K562 (cell line): ENCODE results near the gene NACAD. TPM values are rescaled to one million over a fixed set of nuclear protein-coding genes. Genes with fewer than 3 reads are reported as not detected.

ENCODE experiments used
- CBX8 ChIP-seq: fragments of 200-600 bp; sonication (generic); IDR thresholded peaks from 2 replicates; pipeline ENCODE4 v1.6.1; 2012; ENCODE audit warnings: borderline replicate concordance, mixed run types, low read depth, mild to moderate bottlenecking, moderate library complexity, mixed read lengths, low read length, control low read depth, inconsistent platforms; ENCODE audit not compliant: poor library complexity, severe bottlenecking; ENCODE audit errors: extremely low read depth
- ELF4 ChIP-seq: fragments of 450-650 bp; formaldehyde crosslinking; IDR thresholded peaks from 2 replicates; pipeline ENCODE4 v1.4.0; 2022; ENCODE audit warnings: missing genetic modification characterization
- IFI16 ChIP-seq: fragments of 250-450 bp; sonication (Bioruptor Pico); IDR thresholded peaks from 2 replicates; pipeline ENCODE4 v2.1.2; 2022; ENCODE audit warnings: mild to moderate bottlenecking, inconsistent platforms
- MED1 ChIP-seq: sonication (generic); formaldehyde crosslinking; IDR thresholded peaks from 2 replicates; pipeline ENCODE4 v1.8.1; 2023; ENCODE audit warnings: missing genetic modification reagents, borderline replicate concordance
- MTA1 ChIP-seq: fragments of 450-650 bp; IDR thresholded peaks from 2 replicates; pipeline ENCODE4 v1.6.1; 2017; ENCODE audit warnings: borderline replicate concordance
- RBM39 ChIP-seq: fragments of 200-400 bp; formaldehyde crosslinking; optimal IDR thresholded peaks from 2 replicates; pipeline ENCODE3; 2018; ENCODE audit warnings: low read depth, low read length
- THAP12 ChIP-seq: fragments of 250-450 bp; sonication (Bioruptor Pico); IDR thresholded peaks from 2 replicates; pipeline ENCODE4 v1.9.0; 2021; ENCODE audit warnings: mild to moderate bottlenecking, inconsistent platforms
- ZBTB33 ChIP-seq: sonication (generic); formaldehyde crosslinking; IDR thresholded peaks from 2 replicates; pipeline ENCODE4 v1.8.1; 2023; ENCODE audit warnings: mild to moderate bottlenecking, missing genetic modification reagents
- ZBTB40 ChIP-seq, 2 experiments: fragments of 450-650 bp in 1 of 2; sonication (generic) in 1 of 2; formaldehyde crosslinking in 1 of 2; IDR thresholded peaks; 2 replicates each; pipeline versions ENCODE4 v1.7.1 to v1.9.0; 2016 to 2022; ENCODE audit warnings: inconsistent platforms in 1 of 2, mild to moderate bottlenecking in 1 of 2, missing genetic modification reagents in 1 of 2
- ZBTB7A ChIP-seq: IDR thresholded peaks from 2 replicates; pipeline ENCODE4 v1.6.1; 2011; ENCODE audit warnings: low read depth, mild to moderate bottlenecking, low read length, moderate library complexity, borderline replicate concordance; ENCODE audit not compliant: control insufficient read depth
- ZNF3 ChIP-seq: fragments of 250-450 bp; sonication (Bioruptor Pico); IDR thresholded peaks from 2 replicates; pipeline ENCODE4 v1.5.0; 2021; ENCODE audit warnings: mild to moderate bottlenecking, moderate library complexity
- polyA plus RNA-seq, 8 experiments: library from polyadenylated mRNA; depleted of rRNA in 4 of 8; stranded (reverse) in 5 of 8; unstranded in 3 of 8; fragments of >200 nt; fragmentation: Nextera tagmentation in 2 of 8; fragmentation: Illumina TruSeq in 1 of 8; extraction: Ambion mirVana in 2 of 8; extraction: Trizol in 1 of 8; gene quantifications; 2 replicates each; pipeline versions ENCODE4 v1.2.1 to v1.2.3, GENCODE V29; 2011 to 2014; ENCODE audit warnings: inconsistent platforms in 1 of 8, missing spikeins in 1 of 8
- total RNA-seq, 7 experiments: library from RNA; depleted of rRNA in 6 of 7; stranded (reverse); fragments of >200 nt in 6 of 7; fragmentation: Illumina TruSeq in 2 of 7; extraction: Trizol in 2 of 7; gene quantifications; 2 replicates each; pipeline versions ENCODE4 v1.2.1 to v1.2.3, GENCODE V29; 2011 to 2021; ENCODE audit warnings: low replicate concordance in 1 of 7

NACAD gene
- total and polyA plus RNA-seq, 9 of the 15 experiments (the other 6 are each of a cell fraction or from before 2014, with no cell fraction given): under 0.01 to 0.03 (median 0.02) TPM; not detected in 5

GRCh38 chr7:45111298-45112223 is 22.8 kb upstream of the NACAD start, which contains the start of gene TBRG4 (continued):
- TF ChIP-seq ZBTB40 (IDR thresholded peaks at IDR 0.05): peak; percentile 95
- no peak for TF ChIP-seq ZBTB40 (CRISPR knock-in tag; IDR thresholded peaks at IDR 0.05)
- TF ChIP-seq THAP12: peak; percentile 90; the same call in 1 of the 2 replicates
- no peak for TF ChIP-seq ZBTB33 (CRISPR knock-in tag)
- TF ChIP-seq ZBTB7A: peak; percentile 40; the same call in 1 of the 2 replicates
- TF ChIP-seq CBX8: no peak
- TF ChIP-seq MED1 (CRISPR knock-in tag): peak; percentile 20; the same call in 1 of the 2 replicates
- TF ChIP-seq RBM39: no peak
- peak; percentile 100 for TF ChIP-seq MTA1
- TF ChIP-seq ELF4 (CRISPR knock-in tag): peak; percentile 52; the same call in 1 of the 2 replicates
- TF ChIP-seq IFI16 (CRISPR knock-in tag): no peak
- TF ChIP-seq ZNF3 (CRISPR knock-in tag): no peak
